GM12891 (cell line): ENCODE results near the gene RALGPS1.

ENCODE experiments used
- DNase-seq: peaks from one replicate; pipeline ENCODE4 v3.0.0; 2011; ENCODE audit warnings: low spot score; ENCODE audit not compliant: insufficient read length
- FAIRE-seq: peaks from 2 replicates; lab custom pipeline; 2011; peaks lifted over from hg19 to GRCh38; lab: Jason Lieb, UNC
- PAX5 ChIP-seq: IDR thresholded peaks from 2 replicates; pipeline ENCODE4 v1.6.1; 2011; ENCODE audit warnings: low read length, moderate library complexity, mild to moderate bottlenecking; ENCODE audit not compliant: insufficient read depth, severe bottlenecking
- POLR2A ChIP-seq: IDR thresholded peaks from 2 replicates; pipeline ENCODE4 v1.6.1; 2011; ENCODE audit warnings: low read depth, low read length, control low read depth
- POLR2AphosphoS5 ChIP-seq: IDR thresholded peaks from 2 replicates; pipeline ENCODE4 v1.6.1; 2011; ENCODE audit warnings: low read depth, low read length, control low read depth
- POU2F2 ChIP-seq: IDR thresholded peaks from 2 replicates; pipeline ENCODE4 v1.6.1; 2011; ENCODE audit warnings: low read depth, mild to moderate bottlenecking, control low read depth, low read length, moderate library complexity
- SPI1 ChIP-seq: IDR thresholded peaks from 2 replicates; pipeline ENCODE4 v1.6.1; 2011; ENCODE audit warnings: low read depth, low read length, control low read depth
- TAF1 ChIP-seq: IDR thresholded peaks from 2 replicates; pipeline ENCODE4 v1.6.1; 2011; ENCODE audit warnings: low read depth, low read length, control low read depth

Gene RALGPS1

DNA sequence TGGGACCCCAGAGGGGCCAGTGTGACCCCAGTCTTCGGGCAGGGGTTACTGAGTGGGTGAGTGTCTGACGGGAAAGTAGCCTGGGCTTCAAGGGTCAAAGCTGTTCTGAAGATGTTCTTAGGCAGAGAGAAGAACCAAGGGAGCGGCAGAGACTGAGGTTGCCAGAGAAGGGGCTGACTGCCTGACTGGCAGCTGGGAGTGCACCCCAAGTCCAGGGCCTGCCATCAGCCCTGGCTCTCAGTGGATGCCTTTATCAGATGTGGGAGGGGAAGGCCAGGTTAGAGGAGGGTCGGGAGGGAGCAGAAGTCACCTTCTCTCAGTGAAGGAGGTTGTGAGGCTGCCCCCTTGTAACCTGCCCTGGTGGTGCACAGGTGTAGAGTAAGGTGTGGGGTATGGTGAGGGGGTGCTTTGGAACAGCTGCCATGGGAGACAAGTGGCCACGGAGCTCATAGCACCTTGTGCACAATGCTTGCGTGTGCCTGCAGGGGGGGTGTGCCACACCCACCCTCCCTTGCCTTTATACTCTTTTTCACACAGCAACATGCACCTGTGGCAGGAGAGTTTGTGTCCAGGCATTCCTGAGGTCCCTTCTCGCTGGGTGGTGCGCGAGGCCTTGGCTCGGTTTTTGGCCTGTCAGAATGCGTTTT lies 18.9 kb downstream of the RALGPS1 start:
- FAIRE-seq: no peak
- no peak for DNase-seq
- TF ChIP-seq POU2F2 (no peak), SPI1 (no peak), PAX5 (no peak), POLR2AphosphoS5 (no peak), TAF1 (no peak), POLR2A (no peak)

DNA sequence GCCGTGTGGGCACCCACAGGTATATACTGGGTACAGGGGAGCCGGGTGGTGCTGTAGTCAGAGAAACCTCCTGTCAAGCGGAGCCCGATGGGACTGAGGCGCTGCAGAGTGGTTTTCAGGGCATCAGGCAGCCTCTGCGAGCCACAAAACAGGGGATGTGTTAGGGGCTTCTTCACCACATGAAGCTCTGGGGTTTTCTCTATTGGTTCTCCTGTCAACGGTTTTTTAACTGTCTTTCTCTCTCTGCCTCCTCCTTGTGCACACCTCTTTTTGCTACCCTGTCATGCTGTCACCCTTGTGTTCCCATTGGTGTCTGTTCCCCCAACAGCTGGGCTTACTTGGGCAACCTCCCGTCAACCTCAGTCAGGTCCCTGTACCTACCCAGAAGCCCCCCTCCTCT lies 19.9 kb downstream of the RALGPS1 start:
- FAIRE-seq (no peak), DNase-seq (no peak)
- TF ChIP-seq SPI1 (no peak), TAF1 (no peak), POLR2AphosphoS5 (no peak), POU2F2 (no peak), POLR2A (no peak), PAX5 (no peak)

DNA sequence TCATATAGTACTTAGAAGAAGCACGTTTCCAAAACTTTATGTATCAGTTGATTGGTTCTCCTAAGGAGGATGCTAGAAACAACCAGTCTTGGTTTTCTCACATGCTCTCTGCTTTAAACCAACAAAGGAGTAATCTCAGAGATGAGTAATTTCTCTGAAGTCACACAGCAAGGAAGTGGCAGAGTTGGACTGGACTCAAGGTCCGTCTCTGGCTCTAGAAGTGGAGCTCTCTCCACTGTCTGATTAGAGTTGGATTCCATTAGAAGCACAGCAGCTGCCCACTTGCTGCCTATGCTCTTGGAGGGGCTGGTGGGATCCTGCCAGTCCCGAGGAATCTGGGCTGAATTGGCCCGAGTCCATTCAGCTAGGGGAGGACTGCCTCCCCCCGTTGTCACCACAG lies 21.0 kb downstream of the RALGPS1 start:
- DNase-seq (no peak), FAIRE-seq (no peak)
- TF ChIP-seq TAF1 (no peak), PAX5 (no peak), SPI1 (no peak), POU2F2 (no peak), POLR2A (no peak), POLR2AphosphoS5 (no peak)

DNA sequence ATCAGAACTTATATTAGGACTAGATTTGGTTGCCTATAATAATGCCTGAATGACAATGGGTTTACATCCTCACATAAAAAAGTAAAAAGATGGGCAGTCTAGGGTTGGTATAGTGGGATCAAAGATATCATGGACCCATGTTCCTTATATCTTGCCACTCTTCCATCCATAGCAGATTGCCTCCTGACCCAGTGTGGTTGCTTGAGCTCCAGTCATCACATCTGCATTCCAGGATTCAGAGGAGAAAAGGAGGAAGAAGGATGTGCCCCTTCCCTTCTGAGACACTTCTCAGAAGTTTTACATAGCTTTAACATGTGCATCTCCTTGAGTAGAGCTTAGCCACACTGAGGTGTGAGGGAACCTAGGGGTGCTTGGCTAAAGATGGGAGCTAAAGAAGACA lies 22.9 kb downstream of the RALGPS1 start:
- TF ChIP-seq POLR2AphosphoS5 (no peak), SPI1 (no peak), POU2F2 (no peak), PAX5 (no peak), POLR2A (no peak), TAF1 (no peak)
- FAIRE-seq (no peak), DNase-seq (no peak)

DNA sequence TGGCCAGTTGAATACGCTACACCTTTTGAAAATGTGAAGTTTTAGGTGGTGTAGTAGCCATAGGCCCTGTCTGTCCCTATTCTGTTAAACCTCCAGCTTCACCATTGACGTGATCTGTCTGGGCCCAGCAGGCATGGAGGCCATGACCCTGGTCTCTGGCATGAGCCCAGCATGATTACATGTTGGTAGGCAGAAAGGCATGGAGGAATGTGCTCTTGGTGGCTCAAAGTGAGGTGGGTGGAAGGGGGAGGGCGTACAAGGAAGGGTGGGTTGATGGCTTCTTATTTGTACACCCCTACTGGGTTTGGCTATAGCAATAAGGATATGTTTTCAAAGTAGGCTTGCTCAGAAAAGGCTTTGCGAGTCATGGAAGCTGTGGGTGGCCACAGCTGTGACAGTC lies 23.7 kb downstream of the RALGPS1 start:
- DNase-seq (no peak), FAIRE-seq (no peak)
- TF ChIP-seq TAF1 (no peak), PAX5 (no peak), POLR2AphosphoS5 (no peak), POU2F2 (no peak), SPI1 (no peak), POLR2A (no peak)

DNA sequence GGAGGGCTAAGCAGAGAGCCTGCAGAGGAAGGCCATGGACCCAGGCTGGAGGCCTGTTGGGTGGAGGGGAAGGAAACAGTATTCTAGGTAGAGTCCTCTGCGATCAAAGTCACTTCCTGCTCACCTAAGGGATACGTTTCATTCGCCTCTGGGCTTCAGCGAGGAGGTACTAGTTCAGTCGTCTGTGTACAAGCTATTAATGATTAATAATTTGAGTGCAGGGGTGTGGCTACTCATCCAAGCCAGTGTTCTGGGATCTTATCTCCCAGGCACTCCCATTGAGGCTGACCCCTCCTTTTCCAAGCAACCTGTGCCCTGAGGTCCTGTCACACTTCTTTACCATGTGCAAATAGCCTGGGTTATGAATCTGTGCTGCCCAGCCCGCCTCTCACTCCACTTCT lies 25.2 kb downstream of the RALGPS1 start:
- DNase-seq (no peak), FAIRE-seq (no peak)
- TF ChIP-seq POLR2AphosphoS5 (no peak), POU2F2 (no peak), TAF1 (no peak), SPI1 (no peak), PAX5 (no peak), POLR2A (no peak)

DNA sequence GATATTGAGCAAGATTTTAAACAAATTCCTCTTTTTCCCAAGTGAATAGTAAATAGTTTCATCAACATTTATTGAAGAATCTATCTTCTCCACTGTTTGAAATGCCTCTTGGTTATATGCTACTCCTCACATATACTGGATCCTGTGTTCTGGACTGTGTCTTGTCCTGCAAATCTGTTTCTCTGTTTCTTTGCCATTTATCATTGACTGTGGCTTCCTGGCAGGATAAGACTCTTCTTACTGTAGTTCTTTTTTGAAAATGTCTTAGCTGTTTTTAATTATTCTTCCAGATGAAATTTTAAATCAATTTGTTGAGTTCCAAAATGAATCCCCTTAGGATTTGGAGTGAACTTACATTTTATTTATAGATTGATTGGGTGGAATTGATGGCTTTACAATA lies 27.8 kb downstream of the RALGPS1 start:
- TF ChIP-seq POU2F2: no peak
- TF ChIP-seq POLR2AphosphoS5: no peak
- TF ChIP-seq POLR2A: no peak
- TF ChIP-seq PAX5: no peak
- no peak for FAIRE-seq
- DNase-seq: no peak

DNA sequence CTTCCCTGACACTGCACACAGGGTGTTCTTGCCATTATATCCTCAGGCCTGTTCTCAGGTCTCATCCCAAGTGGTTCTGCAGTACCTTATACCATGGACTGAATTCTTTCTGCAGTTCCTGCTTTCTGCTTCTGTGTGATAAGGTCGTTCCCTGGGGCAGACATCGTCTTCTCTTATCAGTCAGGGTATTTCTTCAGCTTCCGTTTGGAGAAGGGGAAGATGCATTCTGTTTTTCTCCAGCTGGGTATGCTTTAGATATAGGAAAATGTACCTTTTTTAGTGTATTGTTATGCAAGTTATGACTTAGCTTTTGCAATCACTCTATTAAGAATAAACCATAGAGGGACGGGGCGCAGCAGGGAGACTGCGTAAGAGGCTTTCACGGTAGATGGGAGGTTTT lies 31.1 kb downstream of the RALGPS1 start:
- TF ChIP-seq PAX5 (no peak), POLR2AphosphoS5 (no peak), POU2F2 (no peak), SPI1 (no peak), TAF1 (no peak), POLR2A (no peak)
- DNase-seq (no peak), FAIRE-seq (no peak)

DNA sequence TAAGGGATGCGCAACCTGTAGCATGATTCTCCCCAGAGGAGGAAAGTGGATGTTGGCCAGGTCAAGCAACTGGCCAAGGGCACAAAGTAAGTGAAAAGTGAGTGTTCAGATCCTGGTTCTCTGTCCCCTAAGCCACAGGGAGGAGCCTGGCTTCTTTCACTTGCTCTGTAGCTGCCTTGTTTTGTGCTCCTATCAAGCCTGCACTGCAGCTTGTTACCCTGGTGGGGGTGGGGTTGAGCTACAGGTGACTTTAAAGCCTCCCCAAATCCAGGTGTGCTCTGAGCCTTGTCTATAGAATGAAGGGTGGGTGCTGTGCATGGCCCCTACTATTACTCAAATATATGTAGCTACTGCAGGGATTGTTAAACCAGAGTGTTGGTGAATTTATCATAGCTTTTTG lies 32.9 kb downstream of the RALGPS1 start:
- DNase-seq: no peak
- no peak for TF ChIP-seq POU2F2
- TF ChIP-seq POLR2A: no peak
- no peak for TF ChIP-seq PAX5
- no peak for TF ChIP-seq SPI1
- TF ChIP-seq TAF1: no peak
- TF ChIP-seq POLR2AphosphoS5: no peak
- FAIRE-seq: no peak
